Gastrocnemius medialis (tissue), 4 donors: Measurements from ENCODE around the gene CDH18. TPM values are rescaled to one million over a fixed set of nuclear protein-coding genes. Genes with fewer than 3 reads are reported as not detected.

Source experiments
- ATAC-seq, 2 donors: fragments of 150-250 bp; one replicate each; pipeline ENCODE4 v1.9.1; 2016
- DNase-seq, 2 donors: peaks; one replicate each; pipeline ENCODE4 v3.0.0-alpha.2; 2019
- H3K27ac ChIP-seq, 4 donors: fragments of 200-600 bp; sonication (generic); 1 replicate in 1 of 4; 2 replicates in 3 of 4; pipeline ENCODE4 v1.5.1; 2016 to 2018; ENCODE audit warnings: mild to moderate bottlenecking in 2 of 4, moderate library complexity in 1 of 4
- H3K27me3 ChIP-seq, 3 donors: fragments of 200-600 bp; sonication (generic) in 2 of 3; 1 replicate in 1 of 3; 2 replicates in 2 of 3; pipeline versions ENCODE4 v1.5.1 to v1.6.0; 2016 to 2019; ENCODE audit warnings: mild to moderate bottlenecking in 1 of 3, moderate library complexity in 1 of 3
- H3K36me3 ChIP-seq, 2 donors: fragments of 200-600 bp; sonication (generic) in 1 of 2; one replicate each; pipeline ENCODE4 v1.5.1; 2017 to 2018
- H3K4me1 ChIP-seq, 2 donors: fragments of 200-600 bp; sonication (generic) in 1 of 2; one replicate each; pipeline ENCODE4 v1.5.1; 2016 to 2017; ENCODE audit warnings: mild to moderate bottlenecking in 2 of 2
- H3K4me3 ChIP-seq, 4 donors: fragments of 200-600 bp; sonication (generic) in 3 of 4; 1 replicate in 1 of 4; 2 replicates in 3 of 4; pipeline ENCODE4 v1.5.1; 2016 to 2019; ENCODE audit warnings: mild to moderate bottlenecking in 2 of 4
- H3K9me3 ChIP-seq, 3 donors: fragments of 200-600 bp; sonication (generic) in 2 of 3; 1 replicate in 1 of 3; 2 replicates in 2 of 3; pipeline ENCODE4 v1.5.1; 2016 to 2019
- POLR2A ChIP-seq, 2 donors: fragments of 450-650 bp; IDR thresholded peaks; one replicate each; pipeline ENCODE4 v1.6.1; 2017; ENCODE audit warnings: antibody characterized with exemption in 2 of 2, mild to moderate bottlenecking in 2 of 2, moderate library complexity in 2 of 2
- in situ Hi-C, 4 donors: fragments of 200-750 bp; cut with MboI; loops; one replicate each; pipeline versions ENCODE4 v1.15.0 to v1.8.0; 2017; ENCODE audit warnings: low sequenced_read_pairs in 4 of 4
- intact Hi-C: fragments of 100-400 bp; cut with DNase I; formaldehyde crosslinking; loops from one replicate; pipeline ENCODE4 v1.15.1; 2023; ENCODE audit warnings: low total_unique reads
- total RNA-seq, 4 donors: library from RNA; depleted of rRNA; stranded (reverse); fragments of >200 nt; gene quantifications; one replicate each; pipeline versions ENCODE4 v1.1.0 to v1.2.3, GENCODE V29; 2016
- TF ChIP-seq, protein P1 (sequence below), 5 experiments: fragments of 450-650 bp in 3 of 5; fragments of 200-600 bp in 2 of 5; sonication (generic) in 2 of 5; IDR thresholded peaks in 4 of 5; conservative IDR thresholded peaks in 1 of 5; 1 replicate in 4 of 5; 2 replicates in 1 of 5; pipeline ENCODE4 v1.5.1; 2016 to 2019; ENCODE audit warnings: antibody characterized with exemption in 5 of 5, mild to moderate bottlenecking in 3 of 5, moderate library complexity in 3 of 5

Gene CDH18
- total RNA-seq, 4 donors from 2014 or later, result not detected

GRCh38 chr5:19977099-19977498 lies 10.9 kb downstream of the CDH18 start:
- Histone ChIP-seq H3K9me3 (no peaks in the 10 kb centered on the region), H3K36me3 (no peaks in the 10 kb centered on the region), H3K4me3 (no peak overlapping the region), H3K4me1 (no peaks in the 10 kb centered on the region), H3K27ac (no peak overlapping the region), H3K27me3 (no peaks in the 10 kb centered on the region)
- TF ChIP-seq POLR2A (IDR thresholded peaks at IDR 0.05), result no peak
- TF ChIP-seq, protein P1, sequence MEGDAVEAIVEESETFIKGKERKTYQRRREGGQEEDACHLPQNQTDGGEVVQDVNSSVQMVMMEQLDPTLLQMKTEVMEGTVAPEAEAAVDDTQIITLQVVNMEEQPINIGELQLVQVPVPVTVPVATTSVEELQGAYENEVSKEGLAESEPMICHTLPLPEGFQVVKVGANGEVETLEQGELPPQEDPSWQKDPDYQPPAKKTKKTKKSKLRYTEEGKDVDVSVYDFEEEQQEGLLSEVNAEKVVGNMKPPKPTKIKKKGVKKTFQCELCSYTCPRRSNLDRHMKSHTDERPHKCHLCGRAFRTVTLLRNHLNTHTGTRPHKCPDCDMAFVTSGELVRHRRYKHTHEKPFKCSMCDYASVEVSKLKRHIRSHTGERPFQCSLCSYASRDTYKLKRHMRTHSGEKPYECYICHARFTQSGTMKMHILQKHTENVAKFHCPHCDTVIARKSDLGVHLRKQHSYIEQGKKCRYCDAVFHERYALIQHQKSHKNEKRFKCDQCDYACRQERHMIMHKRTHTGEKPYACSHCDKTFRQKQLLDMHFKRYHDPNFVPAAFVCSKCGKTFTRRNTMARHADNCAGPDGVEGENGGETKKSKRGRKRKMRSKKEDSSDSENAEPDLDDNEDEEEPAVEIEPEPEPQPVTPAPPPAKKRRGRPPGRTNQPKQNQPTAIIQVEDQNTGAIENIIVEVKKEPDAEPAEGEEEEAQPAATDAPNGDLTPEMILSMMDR (IDR thresholded peaks at IDR 0.05 in 4 of 5, conservative IDR thresholded peaks at IDR 0.05 in 1 of 5), result no peak
- in situ Hi-C loops, result no loop called here
- intact Hi-C loops, result no loop called here
- no peak for ATAC-seq
- DNase-seq, result no peak

GRCh38 chr5:19975795-19976194 lies 12.2 kb downstream of the CDH18 start:
- no peak for TF ChIP-seq POLR2A (IDR thresholded peaks at IDR 0.05)
- TF ChIP-seq, protein P1 (IDR thresholded peaks at IDR 0.05 in 4 of 5, conservative IDR thresholded peaks at IDR 0.05 in 1 of 5), result no peak
- DNase-seq (no peak), ATAC-seq (no peak)
- Histone ChIP-seq H3K9me3 (no peaks in the 10 kb centered on the region), H3K36me3 (no peaks in the 10 kb centered on the region), H3K4me1 (no peaks in the 10 kb centered on the region), H3K27ac (no peak overlapping the region), H3K4me3 (no peak overlapping the region), H3K27me3 (no peaks in the 10 kb centered on the region)
- in situ Hi-C loops (no loop called here), intact Hi-C loops (no loop called here)

GRCh38 chr5:19960451-19960850 lies 27.5 kb downstream of the CDH18 start:
- intact Hi-C loops, result no loop called here
- no peak overlapping the region for H3K27ac ChIP-seq
- H3K27me3 ChIP-seq, result no peaks in the 10 kb centered on the region
- DNase-seq (no peak), ATAC-seq (no peak)
- H3K36me3 ChIP-seq, result no peaks in the 10 kb centered on the region
- H3K9me3 ChIP-seq, result no peaks in the 10 kb centered on the region
- no peaks in the 10 kb centered on the region for H3K4me1 ChIP-seq
- no peak overlapping the region for H3K4me3 ChIP-seq
- in situ Hi-C loops, result no loop called here
- TF ChIP-seq POLR2A (IDR thresholded peaks at IDR 0.05), result no peak
- TF ChIP-seq, protein P1 (IDR thresholded peaks at IDR 0.05 in 4 of 5, conservative IDR thresholded peaks at IDR 0.05 in 1 of 5), result no peak

GRCh38 chr5:19959830-19960384 lies 28.1 kb downstream of the CDH18 start:
- in situ Hi-C loops (no loop called here), intact Hi-C loops (no loop called here)
- ATAC-seq (no peak), DNase-seq (no peak)
- H3K4me1 ChIP-seq, result no peaks in the 10 kb centered on the region
- H3K4me3 ChIP-seq, result no peak overlapping the region
- no peaks in the 10 kb centered on the region for H3K27me3 ChIP-seq
- H3K36me3 ChIP-seq, result no peaks in the 10 kb centered on the region
- no peaks in the 10 kb centered on the region for H3K9me3 ChIP-seq
- TF ChIP-seq POLR2A (IDR thresholded peaks at IDR 0.05), result no peak
- TF ChIP-seq, protein P1 (IDR thresholded peaks at IDR 0.05 in 4 of 5, conservative IDR thresholded peaks at IDR 0.05 in 1 of 5), result no peak
- H3K27ac ChIP-seq, result no peak overlapping the region

- DNase-seq, result no peak
Observed at GRCh38 chr5:19950897-19951296, 37.1 kb downstream of the CDH18 start.

More at GRCh38 chr5:19950897-19951296, 37.1 kb downstream of the CDH18 start:
- Histone ChIP-seq H3K9me3 (no peaks in the 10 kb centered on the region), H3K27ac (no peak overlapping the region), H3K36me3 (no peaks in the 10 kb centered on the region), H3K27me3 (no peaks in the 10 kb centered on the region), H3K4me1 (no peaks in the 10 kb centered on the region), H3K4me3 (no peak overlapping the region)
- in situ Hi-C loops (no loop called here), intact Hi-C loops (no loop called here)
- no peak for TF ChIP-seq POLR2A (IDR thresholded peaks at IDR 0.05)
- TF ChIP-seq, protein P1 (IDR thresholded peaks at IDR 0.05 in 4 of 5, conservative IDR thresholded peaks at IDR 0.05 in 1 of 5), result no peak
- no peak for ATAC-seq
